WTC11 (cell line): ENCODE results near the gene ZFP91. TPM values are rescaled to one million over a fixed set of nuclear protein-coding genes. Genes with fewer than 3 reads are reported as not detected.

Source experiments
- ATAC-seq: fragments of 200-7000 bp; cut with Tn5 transposase; 2 replicates; pipeline ENCODE4 v1.10.0; 2021; ENCODE audit warnings: mild to moderate bottlenecking, moderate library complexity
- CTCF ChIA-PET: fragments of 300-600 bp; sonication (Branson Sonifier 250); formaldehyde crosslinking; loops from one replicate; lab custom pipeline; 2021; ENCODE audit warnings: antibody characterized with exemption; lab: Charles Lee
- POLR2A ChIA-PET: fragments of 350-600 bp; sonication (Branson Sonifier 250); formaldehyde crosslinking; loops from one replicate; lab custom pipeline; 2021; ENCODE audit warnings: antibody characterized with exemption; lab: Charles Lee
- DNase-seq: peaks from one replicate; pipeline ENCODE4 v3.0.0; 2021; ENCODE audit warnings: low spot score
- H3K27ac Mint-ChIP-seq: 2 replicates; pipeline ENCODE4 v1.8.0; 2021; ENCODE audit warnings: mixed read lengths
- H3K27me3 Mint-ChIP-seq: 2 replicates; pipeline ENCODE4 v1.8.0; 2021; ENCODE audit warnings: low read depth, mild to moderate bottlenecking, moderate library complexity, mixed read lengths
- H3K36me3 Mint-ChIP-seq: 2 replicates; pipeline ENCODE4 v1.8.0; 2021; ENCODE audit warnings: mixed read lengths
- H3K4me1 Mint-ChIP-seq: 2 replicates; pipeline ENCODE4 v1.8.0; 2022; ENCODE audit warnings: mixed read lengths
- H3K4me3 Mint-ChIP-seq: 2 replicates; pipeline ENCODE4 v1.8.0; 2021; ENCODE audit warnings: mild to moderate bottlenecking, moderate library complexity, mixed read lengths
- H3K9me3 Mint-ChIP-seq: 2 replicates; pipeline ENCODE4 v1.8.0; 2021; ENCODE audit warnings: mixed read lengths
- NFE2L1 ChIP-seq: sonication (generic); formaldehyde crosslinking; IDR thresholded peaks from 2 replicates; pipeline ENCODE4 v1.8.1; 2023; ENCODE audit warnings: missing genetic modification reagents
- NR2C2 ChIP-seq: sonication (generic); formaldehyde crosslinking; IDR thresholded peaks from 2 replicates; pipeline ENCODE4 v1.8.0; 2022; ENCODE audit warnings: mild to moderate bottlenecking, missing genetic modification reagents
- PRRX2 ChIP-seq: fragments of 250-450 bp; sonication (Bioruptor Pico); IDR thresholded peaks from 2 replicates; pipeline ENCODE4 v1.8.0; 2021; ENCODE audit warnings: mild to moderate bottlenecking
- SMAD3 ChIP-seq: sonication (generic); formaldehyde crosslinking; IDR thresholded peaks from 2 replicates; pipeline ENCODE4 v1.8.0; 2022; ENCODE audit warnings: missing genetic modification reagents, mild to moderate bottlenecking, borderline replicate concordance
- TEAD1 ChIP-seq: sonication (generic); formaldehyde crosslinking; IDR thresholded peaks from 2 replicates; pipeline ENCODE4 v1.8.0; 2022; ENCODE audit warnings: mild to moderate bottlenecking, missing genetic modification reagents
- TEAD4 ChIP-seq: sonication (generic); formaldehyde crosslinking; IDR thresholded peaks from 2 replicates; pipeline ENCODE4 v1.8.0; 2022; ENCODE audit warnings: mild to moderate bottlenecking, missing genetic modification reagents
- ZNF138 ChIP-seq: sonication (generic); formaldehyde crosslinking; conservative IDR thresholded peaks from 2 replicates; pipeline ENCODE4 v1.8.1; 2022; ENCODE audit warnings: mild to moderate bottlenecking, moderate library complexity, missing genetic modification reagents
- ZNF219 ChIP-seq: sonication (generic); formaldehyde crosslinking; IDR thresholded peaks from 2 replicates; pipeline ENCODE4 v1.8.0; 2023; ENCODE audit warnings: missing genetic modification reagents, mild to moderate bottlenecking, borderline replicate concordance
- ZNF396 ChIP-seq: fragments of 250-450 bp; sonication (Bioruptor Pico); IDR thresholded peaks from 2 replicates; pipeline ENCODE4 v1.8.0; 2021; ENCODE audit warnings: mild to moderate bottlenecking, moderate library complexity, borderline replicate concordance
- ZNF416 ChIP-seq: fragments of 250-450 bp; sonication (Bioruptor Pico); IDR thresholded peaks from 2 replicates; pipeline ENCODE4 v1.9.0; 2021; ENCODE audit warnings: mild to moderate bottlenecking, inconsistent platforms
- total RNA-seq: library from RNA; stranded (reverse); gene quantifications from 3 replicates; pipeline ENCODE4 v1.2.3, GENCODE V29; 2021
- TF ChIP-seq, protein P1 (sequence below): sonication (generic); formaldehyde crosslinking; IDR thresholded peaks from 2 replicates; pipeline ENCODE4 v1.8.0; 2022; ENCODE audit warnings: missing genetic modification reagents
- TF ChIP-seq, protein P2 (sequence below): sonication (generic); formaldehyde crosslinking; IDR thresholded peaks from 2 replicates; pipeline ENCODE4 v1.8.1; 2022; ENCODE audit warnings: missing genetic modification reagents, borderline replicate concordance
- TF ChIP-seq, protein P3 (sequence below): sonication (generic); formaldehyde crosslinking; IDR thresholded peaks from 2 replicates; pipeline ENCODE4 v1.8.1; 2023; ENCODE audit warnings: mild to moderate bottlenecking, missing genetic modification reagents
- TF ChIP-seq, protein P4 (sequence below): sonication (generic); formaldehyde crosslinking; IDR thresholded peaks from 2 replicates; pipeline ENCODE4 v1.8.1; 2023; ENCODE audit warnings: mild to moderate bottlenecking, missing genetic modification reagents, moderate library complexity
- TF ChIP-seq, protein P5 (sequence below): sonication (generic); formaldehyde crosslinking; IDR thresholded peaks from 2 replicates; pipeline ENCODE4 v1.8.0; 2022; ENCODE audit warnings: mild to moderate bottlenecking, missing genetic modification reagents

Gene ZFP91
- total RNA-seq, 1 experiment from 2014 or later, result 28.1 TPM

DNA sequence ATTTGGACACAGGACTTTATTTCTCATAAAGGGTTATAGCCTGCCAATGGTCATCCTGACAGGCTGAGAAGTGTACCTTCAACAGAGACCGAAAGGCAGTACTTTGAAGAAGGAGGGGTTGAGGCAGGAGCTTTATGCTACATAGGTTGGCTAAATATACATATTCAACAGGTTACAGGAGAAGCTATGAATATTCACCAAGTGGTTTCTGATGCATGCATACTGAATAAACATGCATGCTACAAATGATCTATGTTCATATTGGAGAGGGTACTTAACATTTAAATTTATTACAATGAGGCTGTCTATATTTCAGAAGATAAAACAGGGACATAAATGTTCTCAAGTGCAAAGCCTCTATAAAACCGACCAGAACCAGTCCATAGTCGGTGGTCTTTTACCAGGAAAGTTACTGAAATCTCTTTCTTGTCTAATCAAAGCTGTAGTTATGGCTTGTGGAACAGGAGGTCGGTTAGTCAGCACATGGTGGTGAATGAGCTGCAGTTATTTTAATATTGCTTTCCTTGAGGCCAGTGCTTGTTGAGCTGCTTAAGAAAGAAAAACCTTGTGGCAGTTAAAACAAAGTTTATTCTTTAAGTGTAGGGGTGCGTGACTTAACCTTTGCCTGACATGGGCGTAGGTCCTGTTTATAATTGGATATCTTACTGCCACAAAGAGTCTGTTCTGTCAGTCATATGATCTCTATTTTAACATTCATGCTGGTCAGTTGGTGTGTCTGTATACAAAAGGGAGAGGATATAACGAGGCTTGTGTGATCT, 63.1 kb downstream of the ZFP91 start (continued):
- TF ChIP-seq, protein P1, sequence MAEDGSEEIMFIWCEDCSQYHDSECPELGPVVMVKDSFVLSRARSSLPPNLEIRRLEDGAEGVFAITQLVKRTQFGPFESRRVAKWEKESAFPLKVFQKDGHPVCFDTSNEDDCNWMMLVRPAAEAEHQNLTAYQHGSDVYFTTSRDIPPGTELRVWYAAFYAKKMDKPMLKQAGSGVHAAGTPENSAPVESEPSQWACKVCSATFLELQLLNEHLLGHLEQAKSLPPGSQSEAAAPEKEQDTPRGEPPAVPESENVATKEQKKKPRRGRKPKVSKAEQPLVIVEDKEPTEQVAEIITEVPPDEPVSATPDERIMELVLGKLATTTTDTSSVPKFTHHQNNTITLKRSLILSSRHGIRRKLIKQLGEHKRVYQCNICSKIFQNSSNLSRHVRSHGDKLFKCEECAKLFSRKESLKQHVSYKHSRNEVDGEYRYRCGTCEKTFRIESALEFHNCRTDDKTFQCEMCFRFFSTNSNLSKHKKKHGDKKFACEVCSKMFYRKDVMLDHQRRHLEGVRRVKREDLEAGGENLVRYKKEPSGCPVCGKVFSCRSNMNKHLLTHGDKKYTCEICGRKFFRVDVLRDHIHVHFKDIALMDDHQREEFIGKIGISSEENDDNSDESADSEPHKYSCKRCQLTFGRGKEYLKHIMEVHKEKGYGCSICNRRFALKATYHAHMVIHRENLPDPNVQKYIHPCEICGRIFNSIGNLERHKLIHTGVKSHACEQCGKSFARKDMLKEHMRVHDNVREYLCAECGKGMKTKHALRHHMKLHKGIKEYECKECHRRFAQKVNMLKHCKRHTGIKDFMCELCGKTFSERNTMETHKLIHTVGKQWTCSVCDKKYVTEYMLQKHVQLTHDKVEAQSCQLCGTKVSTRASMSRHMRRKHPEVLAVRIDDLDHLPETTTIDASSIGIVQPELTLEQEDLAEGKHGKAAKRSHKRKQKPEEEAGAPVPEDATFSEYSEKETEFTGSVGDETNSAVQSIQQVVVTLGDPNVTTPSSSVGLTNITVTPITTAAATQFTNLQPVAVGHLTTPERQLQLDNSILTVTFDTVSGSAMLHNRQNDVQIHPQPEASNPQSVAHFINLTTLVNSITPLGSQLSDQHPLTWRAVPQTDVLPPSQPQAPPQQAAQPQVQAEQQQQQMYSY (CRISPR knock-in tag), result no peak
- TF ChIP-seq ZNF396 (CRISPR knock-in tag), result no peak

DNA sequence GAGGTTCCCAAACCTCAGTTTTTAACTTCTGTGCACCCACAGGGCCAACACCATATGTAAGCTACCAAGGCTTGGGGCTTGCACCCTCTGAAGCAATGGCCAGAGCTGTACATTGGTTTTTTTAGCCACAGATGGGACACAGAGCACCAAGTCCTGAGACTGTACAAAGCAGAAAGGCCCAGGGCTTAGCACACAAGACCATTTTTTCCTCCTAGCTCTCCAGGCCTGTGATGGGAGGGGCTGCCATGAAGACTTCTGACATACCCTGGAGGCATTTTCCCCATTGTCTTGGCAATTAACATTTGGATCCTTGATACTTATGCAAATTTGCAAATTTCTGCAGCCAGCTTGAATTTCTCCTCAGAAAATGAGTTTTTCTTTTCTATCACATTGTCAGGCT, 67.0 kb downstream of the ZFP91 start:
- no peak overlapping the region for H3K27ac Mint-ChIP-seq
- H3K27me3 Mint-ChIP-seq, result peaks cover 2% of the 10 kb centered on the region; the same call in 1 of the 2 replicates
- ChIA-PET POLR2A (no interaction called here), CTCF (interaction anchor here (0.9 to 1.5 kb wide), 2 partner anchors 16 to 78 kb away, joined by 3 to 7 read pairs; no protein-coding TSS in a partner anchor)
- no peak for TF ChIP-seq PRRX2 (CRISPR knock-in tag)
- no peak for TF ChIP-seq TEAD4 (CRISPR knock-in tag)
- TF ChIP-seq ZNF219 (CRISPR knock-in tag), result no peak
- TF ChIP-seq, protein P2, sequence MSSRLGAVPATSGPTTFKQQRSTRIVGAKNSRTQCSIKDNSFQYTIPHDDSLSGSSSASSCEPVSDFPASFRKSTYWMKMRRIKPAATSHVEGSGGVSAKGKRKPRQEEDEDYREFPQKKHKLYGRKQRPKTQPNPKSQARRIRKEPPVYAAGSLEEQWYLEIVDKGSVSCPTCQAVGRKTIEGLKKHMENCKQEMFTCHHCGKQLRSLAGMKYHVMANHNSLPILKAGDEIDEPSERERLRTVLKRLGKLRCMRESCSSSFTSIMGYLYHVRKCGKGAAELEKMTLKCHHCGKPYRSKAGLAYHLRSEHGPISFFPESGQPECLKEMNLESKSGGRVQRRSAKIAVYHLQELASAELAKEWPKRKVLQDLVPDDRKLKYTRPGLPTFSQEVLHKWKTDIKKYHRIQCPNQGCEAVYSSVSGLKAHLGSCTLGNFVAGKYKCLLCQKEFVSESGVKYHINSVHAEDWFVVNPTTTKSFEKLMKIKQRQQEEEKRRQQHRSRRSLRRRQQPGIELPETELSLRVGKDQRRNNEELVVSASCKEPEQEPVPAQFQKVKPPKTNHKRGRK (CRISPR knock-in tag), result no peak
- TF ChIP-seq NFE2L1, result no peak
- TF ChIP-seq ZNF416 (CRISPR knock-in tag), result no peak
- no peak for TF ChIP-seq ZNF138
- no peak for TF ChIP-seq SMAD3
- no peak for TF ChIP-seq TEAD1
- TF ChIP-seq, protein P3, sequence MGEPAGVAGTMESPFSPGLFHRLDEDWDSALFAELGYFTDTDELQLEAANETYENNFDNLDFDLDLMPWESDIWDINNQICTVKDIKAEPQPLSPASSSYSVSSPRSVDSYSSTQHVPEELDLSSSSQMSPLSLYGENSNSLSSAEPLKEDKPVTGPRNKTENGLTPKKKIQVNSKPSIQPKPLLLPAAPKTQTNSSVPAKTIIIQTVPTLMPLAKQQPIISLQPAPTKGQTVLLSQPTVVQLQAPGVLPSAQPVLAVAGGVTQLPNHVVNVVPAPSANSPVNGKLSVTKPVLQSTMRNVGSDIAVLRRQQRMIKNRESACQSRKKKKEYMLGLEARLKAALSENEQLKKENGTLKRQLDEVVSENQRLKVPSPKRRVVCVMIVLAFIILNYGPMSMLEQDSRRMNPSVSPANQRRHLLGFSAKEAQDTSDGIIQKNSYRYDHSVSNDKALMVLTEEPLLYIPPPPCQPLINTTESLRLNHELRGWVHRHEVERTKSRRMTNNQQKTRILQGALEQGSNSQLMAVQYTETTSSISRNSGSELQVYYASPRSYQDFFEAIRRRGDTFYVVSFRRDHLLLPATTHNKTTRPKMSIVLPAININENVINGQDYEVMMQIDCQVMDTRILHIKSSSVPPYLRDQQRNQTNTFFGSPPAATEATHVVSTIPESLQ, result no peak
- TF ChIP-seq, protein P4, sequence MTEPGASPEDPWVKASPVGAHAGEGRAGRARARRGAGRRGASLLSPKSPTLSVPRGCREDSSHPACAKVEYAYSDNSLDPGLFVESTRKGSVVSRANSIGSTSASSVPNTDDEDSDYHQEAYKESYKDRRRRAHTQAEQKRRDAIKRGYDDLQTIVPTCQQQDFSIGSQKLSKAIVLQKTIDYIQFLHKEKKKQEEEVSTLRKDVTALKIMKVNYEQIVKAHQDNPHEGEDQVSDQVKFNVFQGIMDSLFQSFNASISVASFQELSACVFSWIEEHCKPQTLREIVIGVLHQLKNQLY (CRISPR knock-in tag), result no peak
- no peak for TF ChIP-seq NR2C2 (CRISPR knock-in tag)
- TF ChIP-seq, protein P5, sequence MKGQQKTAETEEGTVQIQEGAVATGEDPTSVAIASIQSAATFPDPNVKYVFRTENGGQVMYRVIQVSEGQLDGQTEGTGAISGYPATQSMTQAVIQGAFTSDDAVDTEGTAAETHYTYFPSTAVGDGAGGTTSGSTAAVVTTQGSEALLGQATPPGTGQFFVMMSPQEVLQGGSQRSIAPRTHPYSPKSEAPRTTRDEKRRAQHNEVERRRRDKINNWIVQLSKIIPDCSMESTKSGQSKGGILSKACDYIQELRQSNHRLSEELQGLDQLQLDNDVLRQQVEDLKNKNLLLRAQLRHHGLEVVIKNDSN (CRISPR knock-in tag), result no peak
- peaks cover 69% of the 10 kb centered on the region for H3K9me3 Mint-ChIP-seq
- H3K36me3 Mint-ChIP-seq, result peaks cover 25% of the 10 kb centered on the region
- H3K4me1 Mint-ChIP-seq, result no peaks in the 10 kb centered on the region
- DNase-seq (no peak), ATAC-seq (no peak)
- no peak overlapping the region for H3K4me3 Mint-ChIP-seq
